Muscle of arm (tissue), 12 donors: Measurements from ENCODE around the gene NTM. TPM values are rescaled to one million over a fixed set of nuclear protein-coding genes. Genes with fewer than 3 reads are reported as not detected.

Source experiments
- DNase-seq: peaks from one replicate; pipeline ENCODE4 v3.0.0-alpha.2; 2013
- polyA plus RNA-seq, 12 donors: library from polyadenylated mRNA; unstranded; fragments of 120-200 nt; gene quantifications; one replicate each; pipeline ENCODE4 v1.2.1, GENCODE V29; 2013; ENCODE audit not compliant: insufficient read length in 12 of 12

The NTM gene
- polyA plus RNA-seq, 12 donors: 9.6 to 40.9 (median 22.3) TPM; not detected in 1

GRCh38 chr11:131462622-131463021 lies 92.2 kb downstream of the NTM start:
- no peak for DNase-seq

- no peak for DNase-seq
Observed at GRCh38 chr11:131463162-131463561, 92.7 kb downstream of the NTM start.

GRCh38 chr11:131463649-131464425 lies 93.4 kb downstream of the NTM start:
- DNase-seq: no peak

- DNase-seq: no peak
Observed at GRCh38 chr11:131464461-131464860, 94.0 kb downstream of the NTM start.

- DNase-seq: no peak
Observed at GRCh38 chr11:131465039-131465438, 94.6 kb downstream of the NTM start.

- no peak for DNase-seq
Observed at GRCh38 chr11:131465746-131466145, 95.3 kb downstream of the NTM start.

- no peak for DNase-seq
Observed at GRCh38 chr11:131467645-131468394, 97.4 kb downstream of the NTM start.

GRCh38 chr11:131468565-131468964 lies 98.2 kb downstream of the NTM start:
- DNase-seq: no peak

GRCh38 chr11:131470216-131470925 lies 100.0 kb downstream of the NTM start:
- DNase-seq: no peak

- DNase-seq: no peak
Observed at GRCh38 chr11:131471976-131472375, 101.6 kb downstream of the NTM start.

- DNase-seq: no peak
Observed at GRCh38 chr11:131474947-131475346, 104.5 kb downstream of the NTM start.

GRCh38 chr11:131476266-131476665 lies 105.9 kb downstream of the NTM start:
- no peak for DNase-seq

GRCh38 chr11:131478341-131478740 lies 107.9 kb downstream of the NTM start:
- no peak for DNase-seq

- no peak for DNase-seq
Observed at GRCh38 chr11:131481303-131481702, 110.9 kb downstream of the NTM start.

- no peak for DNase-seq
Observed at GRCh38 chr11:131481971-131482370, 111.6 kb downstream of the NTM start.

- DNase-seq: no peak
Observed at GRCh38 chr11:131483453-131483852, 113.0 kb downstream of the NTM start.

- no peak for DNase-seq
Observed at GRCh38 chr11:131483877-131484276, 113.5 kb downstream of the NTM start.

- DNase-seq: no peak
Observed at GRCh38 chr11:131486100-131486499, 115.7 kb downstream of the NTM start.

- no peak for DNase-seq
Observed at GRCh38 chr11:131486937-131487635, 116.7 kb downstream of the NTM start.

- no peak for DNase-seq
Observed at GRCh38 chr11:131488238-131488637, 117.8 kb downstream of the NTM start.

- no peak for DNase-seq
Observed at GRCh38 chr11:131491503-131491902, 121.1 kb downstream of the NTM start.

GRCh38 chr11:131495423-131495822 lies 125.0 kb downstream of the NTM start:
- DNase-seq: peak; percentile 63
